ENCODE data around the gene NLGN1. TPM values are rescaled to one million over a fixed set of nuclear protein-coding genes. Genes with fewer than 3 reads are reported as not detected.

Gene NLGN1
- total RNA-seq, 1 experiment from 2014 or later = 5.2 TPM

DNA sequence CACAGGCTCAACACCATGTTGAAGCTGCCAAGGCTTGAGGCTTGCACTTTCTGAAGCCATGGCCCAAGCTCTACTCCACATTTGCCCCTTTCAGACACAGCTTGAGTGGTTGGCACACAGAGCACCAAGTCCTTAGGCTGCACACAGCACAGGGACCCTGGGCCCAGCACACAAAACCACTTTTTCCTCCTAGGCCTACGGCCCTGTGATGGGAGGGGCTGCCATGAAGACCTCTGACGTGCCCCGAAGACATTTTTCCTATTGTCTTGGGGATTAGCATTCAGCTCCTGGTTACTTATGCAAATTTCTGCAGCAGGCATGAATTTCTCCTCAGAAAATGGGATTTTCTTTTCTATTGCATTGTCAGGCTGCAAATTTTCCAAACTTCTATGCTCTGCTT lies 445.5 kb downstream of the NLGN1 start:
- Histone ChIP-seq H2AFZ (ENCODE audit: low read length) (no peak overlapping the region), H3K18ac (ENCODE audit: insufficient read length, low read depth, low read length) (no peak overlapping the region), H3K9me3 (ENCODE audit: control insufficient read depth, low read depth, low read length) (no peaks in the 10 kb centered on the region), H3K4me2 (ENCODE audit: insufficient read depth, insufficient read length, low read length) (no peak overlapping the region), H3K56ac (ENCODE audit: insufficient read length, low read depth, low read length) (no peak overlapping the region), H3K4ac (ENCODE audit: low read depth, low read length) (no peak overlapping the region), H2BK120ac (ENCODE audit: low read depth, low read length, poor library complexity, severe bottlenecking) (no peak overlapping the region), H3K23me2 (ENCODE audit: insufficient read length, low read depth, low read length, poor library complexity, severe bottlenecking) (no peaks in the 10 kb centered on the region), H3K23ac (ENCODE audit: insufficient read length, low read depth, low read length) (no peak overlapping the region), H4K5ac (ENCODE audit: insufficient read length, low read depth, low read length) (no peak overlapping the region), H4K8ac (replicated peaks; ENCODE audit: insufficient read length, low read depth, low read length) (no peak overlapping the region), H3K79me1 (ENCODE audit: insufficient read depth, low read depth, low read length, poor library complexity, severe bottlenecking) (no peaks in the 10 kb centered on the region), H3K4me1 (ENCODE audit: insufficient read depth, low read length) (no peaks in the 10 kb centered on the region), H2AK5ac (ENCODE audit: insufficient read length, low read length) (no peak overlapping the region), H2BK20ac (ENCODE audit: low read depth, low read length, poor library complexity, severe bottlenecking) (no peak overlapping the region), H4K91ac (ENCODE audit: insufficient read length, low read depth, low read length) (no peak overlapping the region), H3K79me2 (ENCODE audit: insufficient read depth, low read length) (no peaks in the 10 kb centered on the region), H3K27me3 (ENCODE audit: insufficient read depth, low read length) (no peaks in the 10 kb centered on the region), H3K9ac (ENCODE audit: extremely low read depth, insufficient read length, low read length) (no peak overlapping the region), H4K20me1 (ENCODE audit: control insufficient read depth, insufficient read depth, insufficient read length) (no peaks in the 10 kb centered on the region), H3K27ac (ENCODE audit: insufficient read length, low read depth, low read length) (no peak overlapping the region), H2BK15ac (ENCODE audit: low read depth, low read length) (no peak overlapping the region), H2BK12ac (ENCODE audit: insufficient read length, low read depth, low read length) (no peak overlapping the region), H3K14ac (ENCODE audit: insufficient read depth, low read length) (no peak overlapping the region), H3T11ph (ENCODE audit: low read length) (no peak overlapping the region), H2BK5ac (ENCODE audit: insufficient read length, low read length) (no peak overlapping the region)
- TF ChIP-seq CTCF (conservative IDR thresholded peaks at IDR 0.05) = no peak
- DNase-seq = no peak
- Mint-ChIP-seq H3K4me3 (no peak overlapping the region), H3K27me3 (ENCODE audit: low read depth) (no peaks in the 10 kb centered on the region), H3K9me3 (peaks cover 13 to 19% of the 10 kb centered on the region in 2 experiments), H3K27ac (peak overlapping the region in 2 of 3 experiments; percentile 71 to 78; a peak in 2 of 7 replicates), H3K36me3 (ENCODE audit: insufficient read depth in 1 of 3, low read depth in 3 of 3) (peaks cover 15 to 24% (median 23%) of the 10 kb centered on the region in 3 experiments), H3K4me1 (peaks cover 7 to 12% of the 10 kb centered on the region in 2 experiments; a peak in 3 of 4 replicates)
- no CpG with 5 or more reads among the region's 3 CpGs for WGBS (ENCODE audit: extremely low coverage, insufficient read length, low lambda C conversion rate)

Data from H9 (cell line).